Naive thymus-derived CD8-positive, alpha-beta T cell (primary cell): ENCODE measurements around the gene CYSLTR1. TPM values are rescaled to one million over a fixed set of nuclear protein-coding genes. Genes with fewer than 3 reads are reported as not detected.
"Not testable (repeated sequence)": the region's sequence is repeated elsewhere in the genome, so short reads cannot be mapped to it uniquely, and the experiment has no call there.

Experiments used
- ATAC-seq, 2 donors: fragments of 150-1000 bp; cut with Tn5 transposase in 1 of 2; sonication (Bioruptor Pico), chemical (Tn5 transposase) in 1 of 2; 1 replicate in 1 of 2; 2 replicates in 1 of 2; pipeline ENCODE4 v1.10.0; 2021; ENCODE audit warnings: mild to moderate bottlenecking in 2 of 2, moderate library complexity in 2 of 2
- POLR2A ChIA-PET: fragments of 350-600 bp; sonication (Branson Sonifier 250); formaldehyde crosslinking; loops from one replicate; lab custom pipeline; 2021; ENCODE audit warnings: antibody characterized with exemption; lab: Charles Lee
- DNase-seq, 10 donors: peaks; one replicate each; pipeline versions ENCODE4 v3.0.0 to v3.0.0-alpha.2; 2020 to 2022
- H3K27ac Mint-ChIP-seq, 10 donors: one replicate each; pipeline ENCODE4 v1.8.0; 2020 to 2022; ENCODE audit warnings: mild to moderate bottlenecking in 10 of 10, mixed read lengths in 10 of 10, moderate library complexity in 4 of 10, inconsistent platforms in 1 of 10
- H3K27me3 Mint-ChIP-seq, 5 donors: one replicate each; pipeline ENCODE4 v1.8.0; 2021 to 2022; ENCODE audit warnings: mixed read lengths in 5 of 5
- H3K36me3 Mint-ChIP-seq, 3 donors: one replicate each; pipeline ENCODE4 v1.8.0; 2020 to 2022; ENCODE audit warnings: mixed read lengths in 3 of 3, mild to moderate bottlenecking in 2 of 3, inconsistent platforms in 1 of 3
- H3K4me1 Mint-ChIP-seq, 4 donors: one replicate each; pipeline ENCODE4 v1.8.0; 2021 to 2022; ENCODE audit warnings: mixed read lengths in 4 of 4
- H3K4me3 Mint-ChIP-seq, 10 donors: one replicate each; pipeline ENCODE4 v1.8.0; 2020 to 2022; ENCODE audit warnings: mild to moderate bottlenecking in 10 of 10, mixed read lengths in 10 of 10, moderate library complexity in 6 of 10, inconsistent platforms in 1 of 10
- H3K9me3 Mint-ChIP-seq, 9 donors: one replicate each; pipeline ENCODE4 v1.8.0; 2020 to 2022; ENCODE audit warnings: mixed read lengths in 9 of 9, mild to moderate bottlenecking in 3 of 9, inconsistent platforms in 1 of 9, moderate library complexity in 1 of 9
- polyA plus RNA-seq, 3 donors: library from polyadenylated mRNA; unstranded; fragments of 300-500 nt; fragmentation: Illumina TruSeq; gene quantifications; one replicate each; pipeline ENCODE4 v1.2.3, GENCODE V29; 2021
- total RNA-seq, 8 experiments: library from RNA in 2 of 8; stranded (reverse) in 2 of 8; gene quantifications; one replicate each; pipeline ENCODE4 v1.2.3 and lab custom pipeline; 2021 to 2026

The CYSLTR1 gene
- total and polyA plus RNA-seq, 5 experiments from 2014 or later, result 0.50 to 1.1 (median 0.80) TPM

- Mint-ChIP-seq H3K27ac (peak overlapping the region in 8 of 10 donors; percentile 2 to 84 (median 72)), H3K9me3 (peaks cover 0 to 2% (median 0%) of the 10 kb centered on the region in 9 donors), H3K4me1 (peaks cover 12 to 48% (median 25%) of the 10 kb centered on the region in 4 donors), H3K4me3 (peak overlapping the region in 9 of 10 donors; percentile 20 to 68 (median 52)), H3K27me3 (no peaks in the 10 kb centered on the region), H3K36me3 (no peaks in the 10 kb centered on the region)
- peak; percentile 97 to 100 for ATAC-seq
- peak in 9 of 10 donors; percentile 6 to 82 (median 48) for DNase-seq
- POLR2A ChIA-PET, result no interaction called here
Observed at GRCh38 chrX:78321809-78322208, 5.6 kb downstream of the CYSLTR1 start.

GRCh38 chrX:78316265-78316664 lies 11.1 kb downstream of the CYSLTR1 start:
- no peak overlapping the region for H3K4me3 Mint-ChIP-seq

GRCh38 chrX:78315745-78316144 lies 11.7 kb downstream of the CYSLTR1 start:
- Mint-ChIP-seq H3K4me3 (no peak overlapping the region), H3K4me1 (peaks cover 0 to 51% (median 2%) of the 10 kb centered on the region in 4 donors), H3K27me3 (no peaks in the 10 kb centered on the region), H3K27ac (no peak overlapping the region), H3K9me3 (no peaks in the 10 kb centered on the region), H3K36me3 (no peaks in the 10 kb centered on the region)
- DNase-seq, result no peak
- no peak for ATAC-seq
- POLR2A ChIA-PET, result no interaction called here

More at GRCh38 chrX:78316265-78316664, 11.1 kb downstream of the CYSLTR1 start:
- peak overlapping the region in 1 of 10 donors; percentile 13 for H3K27ac Mint-ChIP-seq
- DNase-seq (no peak), ATAC-seq (no peak)
- POLR2A ChIA-PET, result no interaction called here
- H3K27me3 Mint-ChIP-seq, result no peaks in the 10 kb centered on the region
- no peaks in the 10 kb centered on the region for H3K36me3 Mint-ChIP-seq
- peaks cover 4 to 51% (median 6%) of the 10 kb centered on the region in 4 donors for H3K4me1 Mint-ChIP-seq
- no peaks in the 10 kb centered on the region for H3K9me3 Mint-ChIP-seq

GRCh38 chrX:78314561-78314960 lies 12.8 kb downstream of the CYSLTR1 start:
- ATAC-seq, result no peak

GRCh38 chrX:78313526-78313925 lies 13.9 kb downstream of the CYSLTR1 start:
- H3K36me3 Mint-ChIP-seq, result no peaks in the 10 kb centered on the region
- DNase-seq, result no peak
- no peak for ATAC-seq
- POLR2A ChIA-PET, result no interaction called here
- no peaks in the 10 kb centered on the region for H3K9me3 Mint-ChIP-seq
- peaks cover 0 to 50% (median under 1%) of the 10 kb centered on the region in 4 donors for H3K4me1 Mint-ChIP-seq
- H3K27ac Mint-ChIP-seq, result peak overlapping the region in 1 of 10 donors; percentile 44
- H3K4me3 Mint-ChIP-seq, result no peak overlapping the region
- no peaks in the 10 kb centered on the region for H3K27me3 Mint-ChIP-seq

More at GRCh38 chrX:78314561-78314960, 12.8 kb downstream of the CYSLTR1 start:
- Mint-ChIP-seq H3K27me3 (no peaks in the 10 kb centered on the region), H3K9me3 (no peaks in the 10 kb centered on the region), H3K4me1 (peaks cover 0 to 52% (median under 1%) of the 10 kb centered on the region in 4 donors), H3K27ac (peak overlapping the region in 2 of 10 donors; percentile 13 to 44), H3K4me3 (no peak overlapping the region), H3K36me3 (no peaks in the 10 kb centered on the region)
- no peak for DNase-seq
- POLR2A ChIA-PET, result no interaction called here

- peaks cover 0 to 2% (median 0%) of the 10 kb centered on the region in 9 donors for H3K9me3 Mint-ChIP-seq
- POLR2A ChIA-PET, result no interaction called here
- no peak overlapping the region for H3K4me3 Mint-ChIP-seq
- peaks cover 0 to 12% (median 0%) of the 10 kb centered on the region in 4 donors for H3K4me1 Mint-ChIP-seq
- no peak overlapping the region for H3K27ac Mint-ChIP-seq
- H3K27me3 Mint-ChIP-seq, result no peaks in the 10 kb centered on the region
- no peak for DNase-seq
- no peak for ATAC-seq
- H3K36me3 Mint-ChIP-seq, result no peaks in the 10 kb centered on the region
Observed at GRCh38 chrX:78307665-78308064, 19.7 kb downstream of the CYSLTR1 start.

- no peaks in the 10 kb centered on the region for H3K4me1 Mint-ChIP-seq
- peaks cover 0 to 17% (median 2%) of the 10 kb centered on the region in 3 donors for H3K36me3 Mint-ChIP-seq
- DNase-seq (no peak), ATAC-seq (no peak)
- H3K27me3 Mint-ChIP-seq, result no peaks in the 10 kb centered on the region
- POLR2A ChIA-PET, result no interaction called here
- peaks cover 0 to 28% (median 3%) of the 10 kb centered on the region in 9 donors for H3K9me3 Mint-ChIP-seq
- H3K27ac Mint-ChIP-seq, result no peak overlapping the region
- no peak overlapping the region for H3K4me3 Mint-ChIP-seq
Observed at GRCh38 chrX:78303086-78303485, 24.3 kb downstream of the CYSLTR1 start.

- Mint-ChIP-seq H3K36me3 (peaks cover 0 to 17% (median 2%) of the 10 kb centered on the region in 3 donors), H3K9me3 (peaks cover 0 to 28% (median 10%) of the 10 kb centered on the region in 9 donors)
- POLR2A ChIA-PET, H3K4me1 Mint-ChIP-seq, H3K27ac Mint-ChIP-seq, H3K27me3 Mint-ChIP-seq, ATAC-seq, H3K4me3 Mint-ChIP-seq, DNase-seq: not testable (repeated sequence)
Observed at GRCh38 chrX:78300933-78301332, 26.5 kb downstream of the CYSLTR1 start.

GRCh38 chrX:78283511-78283910 lies 43.9 kb downstream of the CYSLTR1 start:
- no peak overlapping the region for H3K27ac Mint-ChIP-seq
- no peaks in the 10 kb centered on the region for H3K27me3 Mint-ChIP-seq
- POLR2A ChIA-PET, result no interaction called here
- no peaks in the 10 kb centered on the region for H3K4me1 Mint-ChIP-seq
- no peaks in the 10 kb centered on the region for H3K36me3 Mint-ChIP-seq
- peaks cover 0 to 16% (median 2%) of the 10 kb centered on the region in 9 donors for H3K9me3 Mint-ChIP-seq
- no peak overlapping the region for H3K4me3 Mint-ChIP-seq
- DNase-seq (no peak), ATAC-seq (no peak)

- H3K27me3 Mint-ChIP-seq, result no peaks in the 10 kb centered on the region
- H3K4me3 Mint-ChIP-seq, result no peak overlapping the region
- no peak overlapping the region for H3K27ac Mint-ChIP-seq
- no peak for DNase-seq
- ATAC-seq, result no peak
- H3K36me3 Mint-ChIP-seq, result no peaks in the 10 kb centered on the region
- H3K9me3 Mint-ChIP-seq, result peaks cover 0 to 8% (median 4%) of the 10 kb centered on the region in 9 donors
- POLR2A ChIA-PET, result no interaction called here
- no peaks in the 10 kb centered on the region for H3K4me1 Mint-ChIP-seq
Observed at GRCh38 chrX:78237127-78237526, 90.3 kb downstream of the CYSLTR1 start.

- peaks cover 0 to 35% (median 6%) of the 10 kb centered on the region in 9 donors for H3K9me3 Mint-ChIP-seq
- ATAC-seq, POLR2A ChIA-PET, H3K27me3 Mint-ChIP-seq, H3K27ac Mint-ChIP-seq, H3K4me3 Mint-ChIP-seq, DNase-seq, H3K4me1 Mint-ChIP-seq, H3K36me3 Mint-ChIP-seq: not testable (repeated sequence)
Observed at GRCh38 chrX:78226047-78226446, 101.4 kb downstream of the CYSLTR1 start.
